ENCODE results near the gene KRT33B. TPM values are rescaled to one million over a fixed set of nuclear protein-coding genes. Genes with fewer than 3 reads are reported as not detected.
"Not testable (repeated sequence)": the region's sequence is repeated elsewhere in the genome, so short reads cannot be mapped to it uniquely, and the experiment has no call there.

Gene KRT33B
- total RNA-seq, 3 donors from 2014 or later: not detected

DNA sequence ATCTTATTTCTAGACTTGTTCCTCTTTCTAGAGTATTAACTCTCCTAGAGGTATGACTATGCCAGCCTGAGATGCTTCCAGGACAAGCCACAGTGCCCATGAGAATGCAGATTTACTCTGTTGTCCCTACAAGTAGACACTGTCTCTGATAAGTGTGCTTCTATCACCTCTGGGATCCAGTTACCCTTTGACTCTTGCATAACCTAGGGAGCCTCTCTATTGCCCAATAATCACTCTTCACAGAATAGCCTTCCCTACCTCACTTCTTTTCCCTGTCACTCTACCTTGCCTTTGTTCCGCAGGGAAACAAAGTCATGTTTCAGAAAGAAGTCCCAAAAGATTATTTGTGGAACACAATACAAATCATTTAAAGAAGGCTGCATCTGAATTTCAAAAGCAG lies 14.1 kb upstream of the KRT33B start:
- ATAC-seq: no peak

DNA sequence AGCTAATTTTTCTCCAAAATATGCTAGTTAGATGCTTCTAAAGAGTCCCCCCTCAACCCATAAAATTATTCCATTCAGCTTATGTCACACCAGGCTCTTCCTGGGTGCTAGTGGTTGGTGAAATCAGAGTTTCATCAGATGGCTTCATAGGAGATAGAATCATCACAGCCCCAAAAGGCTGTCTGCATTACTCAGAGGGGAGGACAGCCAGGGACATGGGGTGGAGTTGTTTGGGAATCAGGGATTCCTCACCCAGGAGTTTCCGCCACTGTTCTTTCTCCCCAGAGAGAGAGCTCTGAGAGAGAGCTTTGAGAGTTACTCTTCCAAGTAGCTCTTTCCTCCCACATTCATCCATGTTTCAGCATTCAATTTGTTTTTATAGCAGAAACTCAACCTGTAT lies 12.8 kb upstream of the KRT33B start:
- no peak for ATAC-seq
- TF ChIP-seq, protein P1, sequence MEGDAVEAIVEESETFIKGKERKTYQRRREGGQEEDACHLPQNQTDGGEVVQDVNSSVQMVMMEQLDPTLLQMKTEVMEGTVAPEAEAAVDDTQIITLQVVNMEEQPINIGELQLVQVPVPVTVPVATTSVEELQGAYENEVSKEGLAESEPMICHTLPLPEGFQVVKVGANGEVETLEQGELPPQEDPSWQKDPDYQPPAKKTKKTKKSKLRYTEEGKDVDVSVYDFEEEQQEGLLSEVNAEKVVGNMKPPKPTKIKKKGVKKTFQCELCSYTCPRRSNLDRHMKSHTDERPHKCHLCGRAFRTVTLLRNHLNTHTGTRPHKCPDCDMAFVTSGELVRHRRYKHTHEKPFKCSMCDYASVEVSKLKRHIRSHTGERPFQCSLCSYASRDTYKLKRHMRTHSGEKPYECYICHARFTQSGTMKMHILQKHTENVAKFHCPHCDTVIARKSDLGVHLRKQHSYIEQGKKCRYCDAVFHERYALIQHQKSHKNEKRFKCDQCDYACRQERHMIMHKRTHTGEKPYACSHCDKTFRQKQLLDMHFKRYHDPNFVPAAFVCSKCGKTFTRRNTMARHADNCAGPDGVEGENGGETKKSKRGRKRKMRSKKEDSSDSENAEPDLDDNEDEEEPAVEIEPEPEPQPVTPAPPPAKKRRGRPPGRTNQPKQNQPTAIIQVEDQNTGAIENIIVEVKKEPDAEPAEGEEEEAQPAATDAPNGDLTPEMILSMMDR (IDR thresholded peaks at IDR 0.05): no peak

More for the DNA sequence above, 14.1 kb upstream of the KRT33B start:
- Histone ChIP-seq H3K9me3 (peaks cover 10% of the 10 kb centered on the region), H3K4me1 (ENCODE audit: low read depth) (no peaks in the 10 kb centered on the region), H3K36me3 (ENCODE audit: low read depth) (no peaks in the 10 kb centered on the region), H3K4me3 (no peak overlapping the region)
- TF ChIP-seq, protein P1 (IDR thresholded peaks at IDR 0.05): no peak
- intact Hi-C loops (cut with DNase I, micrococcal nuclease): no loop called here
- DNase-seq: no peak

DNA sequence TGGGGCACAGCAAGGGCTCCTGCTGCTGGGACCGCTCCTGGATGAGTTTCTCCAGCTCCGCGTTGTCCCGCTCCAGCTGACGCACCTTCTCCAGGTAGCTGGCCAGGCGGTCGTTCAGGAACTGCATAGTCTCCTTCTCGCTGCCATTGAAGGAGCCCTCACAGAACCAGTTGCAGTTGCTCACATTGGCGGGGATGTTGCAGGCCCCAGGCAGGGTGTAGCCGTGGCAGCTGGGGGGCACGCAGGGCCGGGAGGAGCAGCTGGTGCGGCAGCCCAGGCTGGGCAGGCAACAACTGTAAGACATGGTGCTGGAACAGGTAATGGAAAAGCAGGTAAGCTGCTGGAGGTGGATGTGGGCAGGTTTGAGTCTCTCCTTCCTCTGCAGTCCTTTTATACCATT lies 12.3 kb upstream of the KRT33B start, which contains the start of gene KRT34:
KRT34 (minus strand) TSS at position 364 of the 400 bp plus-strand sequence; CDS start at position 304, 60 bp downstream.
- ATAC-seq; H3K4me1 ChIP-seq (ENCODE audit: low read depth); intact Hi-C loops (cut with DNase I, micrococcal nuclease); H3K4me3 ChIP-seq; H3K9me3 ChIP-seq; H3K36me3 ChIP-seq (ENCODE audit: low read depth); DNase-seq: not testable (repeated sequence)

More for the DNA sequence above, 12.8 kb upstream of the KRT33B start:
- no peaks in the 10 kb centered on the region for H3K36me3 ChIP-seq (ENCODE audit: low read depth)
- no peaks in the 10 kb centered on the region for H3K4me1 ChIP-seq (ENCODE audit: low read depth)
- H3K4me3 ChIP-seq: no peak overlapping the region
- peaks cover 10% of the 10 kb centered on the region for H3K9me3 ChIP-seq
- intact Hi-C loops (cut with DNase I, micrococcal nuclease): no loop called here
- no peak for DNase-seq

DNA sequence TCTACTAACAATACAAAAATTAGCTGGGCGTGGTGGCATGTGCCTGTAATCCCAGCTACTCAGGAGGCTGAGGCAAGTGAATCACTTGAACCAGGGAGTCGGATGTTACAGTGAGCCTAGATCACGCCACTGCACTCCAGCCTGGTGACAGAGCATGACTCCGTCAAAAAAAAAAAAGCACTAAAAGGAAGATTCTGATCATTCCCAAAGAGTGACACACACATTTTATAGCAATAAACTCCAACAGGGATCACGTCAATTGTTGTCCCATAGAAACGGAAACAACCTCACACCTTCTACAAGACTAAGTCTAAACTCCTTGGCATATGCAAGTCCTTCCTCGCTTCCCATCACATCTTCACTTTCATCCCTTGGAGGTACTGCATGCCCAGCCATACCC lies 10.5 kb upstream of the KRT33B start:
- H3K36me3 ChIP-seq (ENCODE audit: low read depth); H3K4me1 ChIP-seq (ENCODE audit: low read depth); H3K9me3 ChIP-seq; ATAC-seq; intact Hi-C loops (cut with DNase I, micrococcal nuclease); DNase-seq; H3K4me3 ChIP-seq: not testable (repeated sequence)

DNA sequence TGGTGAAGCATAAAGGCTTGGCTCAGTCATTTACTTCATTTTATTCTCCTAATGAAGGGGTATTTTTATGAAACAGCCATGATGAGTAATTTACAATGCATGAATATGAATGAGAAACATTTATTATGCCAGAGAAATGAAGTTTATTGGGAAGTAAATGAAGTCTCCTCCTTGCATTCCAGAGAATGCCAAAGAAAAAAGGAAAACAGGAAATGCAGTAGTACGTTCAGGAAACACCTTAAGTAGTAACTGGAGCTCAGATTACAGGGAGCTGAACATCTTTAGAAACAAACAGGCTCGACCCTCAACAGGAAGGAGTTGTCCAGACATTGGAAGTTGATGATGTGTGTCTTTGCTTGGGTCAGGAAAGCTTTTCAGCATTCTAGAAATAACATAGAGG lies 7.9 kb upstream of the KRT33B start:
- Histone ChIP-seq H3K4me1 (ENCODE audit: low read depth) (no peaks in the 10 kb centered on the region), H3K4me3 (no peak overlapping the region), H3K36me3 (ENCODE audit: low read depth) (no peaks in the 10 kb centered on the region), H3K9me3 (no peaks in the 10 kb centered on the region)
- ATAC-seq (no peak), DNase-seq (no peak)
- TF ChIP-seq, protein P1 (IDR thresholded peaks at IDR 0.05): no peak
- intact Hi-C loops (cut with DNase I, micrococcal nuclease): no loop called here

DNA sequence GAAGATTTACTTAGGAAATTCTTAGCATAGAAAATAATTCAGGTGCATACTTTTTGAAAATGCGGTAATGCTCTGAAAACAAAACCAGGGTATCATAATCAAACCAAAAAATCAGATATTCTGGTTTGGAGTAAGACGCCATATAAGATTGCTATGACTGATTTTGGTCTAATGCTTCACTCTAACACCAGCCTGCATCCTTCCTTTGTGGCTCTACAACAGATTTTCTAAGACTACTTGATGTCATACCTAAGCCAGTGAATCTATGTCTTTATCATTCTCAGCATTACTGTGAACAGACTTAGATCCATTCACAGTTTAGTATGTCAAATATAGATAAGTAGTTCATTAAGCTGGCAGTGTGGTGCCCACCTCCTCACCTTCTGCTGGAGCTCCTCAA lies 590 bp downstream of the KRT33B start:
- H3K4me3 ChIP-seq: no peak overlapping the region
- ATAC-seq (no peak), DNase-seq (no peak)
- TF ChIP-seq, protein P1 (IDR thresholded peaks at IDR 0.05): no peak
- H3K4me1 ChIP-seq (ENCODE audit: low read depth): no peaks in the 10 kb centered on the region
- H3K9me3 ChIP-seq: no peaks in the 10 kb centered on the region
- no peaks in the 10 kb centered on the region for H3K36me3 ChIP-seq (ENCODE audit: low read depth)
- intact Hi-C loops (cut with DNase I, micrococcal nuclease): no loop called here

DNA sequence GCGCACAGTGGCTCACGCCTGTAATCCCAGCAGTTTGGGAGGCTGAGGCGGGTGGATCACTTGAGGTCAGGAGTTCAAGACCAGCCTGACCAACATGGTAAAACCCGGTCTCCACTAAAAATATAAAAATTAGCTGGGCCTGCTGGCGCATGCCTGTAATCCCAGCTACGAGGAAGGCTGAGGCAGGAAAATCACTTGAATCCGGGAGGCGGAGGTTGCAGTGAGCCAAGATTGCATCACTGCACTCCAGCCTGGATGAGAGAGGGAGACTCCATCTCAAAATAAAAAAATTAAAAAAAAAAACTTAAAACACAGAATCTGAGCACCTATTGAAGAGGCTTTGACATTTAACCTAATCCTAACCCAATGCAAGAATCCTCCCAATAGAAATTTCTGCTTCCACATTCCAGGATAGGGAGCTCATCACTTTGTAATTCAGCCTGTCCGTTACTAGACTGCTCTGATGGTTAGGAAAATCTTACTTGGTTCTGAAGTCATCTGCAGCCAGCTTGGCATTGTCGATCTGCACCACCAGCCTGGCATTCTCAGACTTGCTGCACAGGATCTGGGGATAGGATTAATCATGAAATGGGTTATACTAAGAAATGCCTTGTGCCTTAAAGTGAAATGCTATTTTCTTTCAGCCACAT lies 2.1 kb downstream of the KRT33B start:
- Histone ChIP-seq H3K36me3 (ENCODE audit: low read depth) (no peaks in the 10 kb centered on the region), H3K9me3 (no peaks in the 10 kb centered on the region), H3K4me3 (no peak overlapping the region), H3K4me1 (ENCODE audit: low read depth) (no peaks in the 10 kb centered on the region)
- ATAC-seq: no peak
- intact Hi-C loops (cut with DNase I, micrococcal nuclease): no loop called here
- DNase-seq: no peak
- TF ChIP-seq, protein P1 (IDR thresholded peaks at IDR 0.05): no peak
